Right lobe of liver (tissue), 4 donors: ENCODE results near the gene ERC1.

ENCODE experiments used
- CTCF ChIP-seq, 4 donors: fragments of 200-600 bp in 3 of 4; fragments of 450-650 bp in 1 of 4; IDR thresholded peaks; one replicate each; pipeline versions ENCODE4 v1.5.1 to v1.8.0; 2016 to 2022; ENCODE audit warnings: antibody characterized with exemption in 4 of 4, mild to moderate bottlenecking in 2 of 4
- POLR2A ChIP-seq: fragments of 450-650 bp; IDR thresholded peaks from one replicate; pipeline ENCODE4 v1.6.1; 2017; ENCODE audit warnings: antibody characterized with exemption, mild to moderate bottlenecking
- donor health status: DM: no; HTN: no; CAD: no.
- donor health status: DM: no; HTN: no; CAD: no.
- donor health status: DM: no; HTN: yes; CAD: no.

- TF ChIP-seq POLR2A (no peak), CTCF (IDR thresholded peaks at IDR 0.05) (no peak)
Observed at GRCh38 chr12:1293901-1294300, 302.9 kb downstream of the ERC1 start.
